ENCODE results near the gene TLE4.

The TLE4 gene

GRCh38 chr9:79662537-79662956 lies 90.8 kb downstream of the TLE4 start:
- no peak overlapping the region for H2BK5ac ChIP-seq (ENCODE audit: low read depth, low read length, poor library complexity, severe bottlenecking)
- H2BK120ac ChIP-seq (ENCODE audit: low read depth, low read length), result no peak overlapping the region
- H3K4ac ChIP-seq (ENCODE audit: low read depth in 1 of 2, low read length in 2 of 2), result no peak overlapping the region
- WGBS, result 12% methylated on average over 4 of the region's 6 CpGs
- peak overlapping the region; percentile 77 for H3K9ac ChIP-seq (ENCODE audit: low read length)
- H2BK15ac ChIP-seq (ENCODE audit: low read depth, poor library complexity, severe bottlenecking), result no peak overlapping the region
- H2BK12ac ChIP-seq (ENCODE audit: low read length in 2 of 2), result no peak overlapping the region
- H3K4me1 ChIP-seq (ENCODE audit: control insufficient read depth, insufficient read depth, low read depth, low read length), result peaks cover 1% of the 10 kb centered on the region
- H3K18ac ChIP-seq (ENCODE audit: low read depth in 1 of 2, low read length in 2 of 2), result no peak overlapping the region
- peak; percentile 39 for DNase-seq
- H3K27me3 ChIP-seq (ENCODE audit: control insufficient read depth in 1 of 2, insufficient read depth in 1 of 2, low read length in 2 of 2), result no peaks in the 10 kb centered on the region
- H3K4me3 ChIP-seq (ENCODE audit: insufficient read depth in 1 of 2, low read depth in 1 of 2, low read length in 2 of 2), result peak overlapping the region in 1 of 2 experiments; percentile 29
- no peak overlapping the region for H4K91ac ChIP-seq (ENCODE audit: low read length)
- no peak overlapping the region for H3K4me2 ChIP-seq (ENCODE audit: low read length, poor library complexity, severe bottlenecking)
- no peak overlapping the region for H3K23ac ChIP-seq (ENCODE audit: low read length in 2 of 2)
- H2AFZ ChIP-seq (ENCODE audit: low read depth, low read length), result no peak overlapping the region
- no peaks in the 10 kb centered on the region for H3K9me3 ChIP-seq (ENCODE audit: control insufficient read depth, low read length)
- no peak overlapping the region for H4K8ac ChIP-seq (ENCODE audit: low read length)
- no peak overlapping the region for H3K14ac ChIP-seq (ENCODE audit: low read length in 2 of 2)
- H3K27ac ChIP-seq (ENCODE audit: low read length, poor library complexity, severe bottlenecking), result no peak overlapping the region
- no peak overlapping the region for H2AK5ac ChIP-seq (ENCODE audit: low read length, severe bottlenecking)
- peaks cover 0 to 4% of the 10 kb centered on the region in 2 experiments for H3K36me3 ChIP-seq (ENCODE audit: control insufficient read depth in 1 of 2, insufficient read depth in 2 of 2, low read depth in 1 of 2, low read length in 2 of 2)
- peaks cover 17% of the 10 kb centered on the region for H3K79me1 ChIP-seq (replicated peaks; ENCODE audit: low read length, poor library complexity, severe bottlenecking)

DNA sequence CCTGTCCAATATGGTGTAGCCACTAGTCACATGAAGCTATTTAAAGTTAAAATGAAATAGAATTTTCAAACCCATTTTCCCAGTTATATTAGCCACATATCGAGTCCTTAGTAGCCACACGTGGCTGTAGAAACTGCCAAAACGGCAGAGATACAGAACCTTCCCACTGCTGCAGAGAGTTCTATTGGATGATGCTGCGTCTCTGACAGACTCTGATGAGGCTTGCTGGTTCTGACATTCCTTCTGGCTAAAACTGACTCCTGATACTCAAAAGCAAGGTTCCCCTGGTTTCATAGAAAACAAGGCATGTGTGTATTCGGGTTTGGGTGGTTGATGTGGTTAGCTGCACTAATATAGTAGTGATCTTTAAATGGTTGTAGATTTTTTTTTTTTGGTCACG lies 91.5 kb downstream of the TLE4 start:
- no peaks in the 10 kb centered on the region for H3K27me3 ChIP-seq (ENCODE audit: control insufficient read depth in 1 of 2, insufficient read depth in 1 of 2, low read length in 2 of 2)
- H3K9ac ChIP-seq (ENCODE audit: low read length), result peak overlapping the region; percentile 77
- no peak overlapping the region for H4K91ac ChIP-seq (ENCODE audit: low read length)
- WGBS, result 71% methylated on average over 6 of the region's 6 CpGs
- H3K14ac ChIP-seq (ENCODE audit: low read length in 2 of 2), result no peak overlapping the region
- peak overlapping the region in 1 of 2 experiments; percentile 3 for H3K4me3 ChIP-seq (ENCODE audit: insufficient read depth in 1 of 2, low read depth in 1 of 2, low read length in 2 of 2)
- no peak overlapping the region for H2BK15ac ChIP-seq (ENCODE audit: low read depth, poor library complexity, severe bottlenecking)
- peaks cover 1% of the 10 kb centered on the region for H3K4me1 ChIP-seq (ENCODE audit: control insufficient read depth, insufficient read depth, low read depth, low read length)
- DNase-seq, result no peak
- H3K36me3 ChIP-seq (ENCODE audit: control insufficient read depth in 1 of 2, insufficient read depth in 2 of 2, low read depth in 1 of 2, low read length in 2 of 2), result peaks cover 0 to 4% of the 10 kb centered on the region in 2 experiments
- peaks cover 22% of the 10 kb centered on the region for H3K79me1 ChIP-seq (replicated peaks; ENCODE audit: low read length, poor library complexity, severe bottlenecking)
- no peak overlapping the region for H3K27ac ChIP-seq (ENCODE audit: low read length, poor library complexity, severe bottlenecking)
- H2AFZ ChIP-seq (ENCODE audit: low read depth, low read length), result no peak overlapping the region
- H4K8ac ChIP-seq (ENCODE audit: low read length), result no peak overlapping the region
- H3K18ac ChIP-seq (ENCODE audit: low read depth in 1 of 2, low read length in 2 of 2), result no peak overlapping the region
- H3K4me2 ChIP-seq (ENCODE audit: low read length, poor library complexity, severe bottlenecking), result no peak overlapping the region
- H2BK12ac ChIP-seq (ENCODE audit: low read length in 2 of 2), result no peak overlapping the region
- H2BK120ac ChIP-seq (ENCODE audit: low read depth, low read length), result no peak overlapping the region
- no peaks in the 10 kb centered on the region for H3K9me3 ChIP-seq (ENCODE audit: control insufficient read depth, low read length)
- H3K23ac ChIP-seq (ENCODE audit: low read length in 2 of 2), result no peak overlapping the region
- H2AK5ac ChIP-seq (ENCODE audit: low read length, severe bottlenecking), result no peak overlapping the region
- no peak overlapping the region for H2BK5ac ChIP-seq (ENCODE audit: low read depth, low read length, poor library complexity, severe bottlenecking)
- no peak overlapping the region for H3K4ac ChIP-seq (ENCODE audit: low read depth in 1 of 2, low read length in 2 of 2)

GRCh38 chr9:79663878-79664277 lies 92.1 kb downstream of the TLE4 start:
- Histone ChIP-seq H2BK12ac (ENCODE audit: low read length in 2 of 2) (no peak overlapping the region), H3K18ac (ENCODE audit: low read depth in 1 of 2, low read length in 2 of 2) (no peak overlapping the region), H2AFZ (ENCODE audit: low read depth, low read length) (no peak overlapping the region), H2BK5ac (ENCODE audit: low read depth, low read length, poor library complexity, severe bottlenecking) (no peak overlapping the region), H4K8ac (ENCODE audit: low read length) (no peak overlapping the region), H3K36me3 (ENCODE audit: control insufficient read depth in 1 of 2, insufficient read depth in 2 of 2, low read depth in 1 of 2, low read length in 2 of 2) (peaks cover 0 to 4% of the 10 kb centered on the region in 2 experiments), H3K9me3 (ENCODE audit: control insufficient read depth, low read length) (no peaks in the 10 kb centered on the region), H2BK15ac (ENCODE audit: low read depth, poor library complexity, severe bottlenecking) (no peak overlapping the region), H3K4me3 (ENCODE audit: insufficient read depth in 1 of 2, low read depth in 1 of 2, low read length in 2 of 2) (no peak overlapping the region), H3K79me1 (replicated peaks; ENCODE audit: low read length, poor library complexity, severe bottlenecking) (peaks cover 23% of the 10 kb centered on the region), H2AK5ac (ENCODE audit: low read length, severe bottlenecking) (no peak overlapping the region), H2BK120ac (ENCODE audit: low read depth, low read length) (no peak overlapping the region), H3K27me3 (ENCODE audit: control insufficient read depth in 1 of 2, insufficient read depth in 1 of 2, low read length in 2 of 2) (no peaks in the 10 kb centered on the region), H3K27ac (ENCODE audit: low read length, poor library complexity, severe bottlenecking) (no peak overlapping the region), H3K23ac (ENCODE audit: low read length in 2 of 2) (no peak overlapping the region), H3K9ac (ENCODE audit: low read length) (no peak overlapping the region), H3K14ac (ENCODE audit: low read length in 2 of 2) (no peak overlapping the region), H3K4me2 (ENCODE audit: low read length, poor library complexity, severe bottlenecking) (no peak overlapping the region), H4K91ac (ENCODE audit: low read length) (no peak overlapping the region), H3K4me1 (ENCODE audit: control insufficient read depth, insufficient read depth, low read depth, low read length) (peaks cover 1% of the 10 kb centered on the region), H3K4ac (ENCODE audit: low read depth in 1 of 2, low read length in 2 of 2) (no peak overlapping the region)
- peak; percentile 45 for DNase-seq
- WGBS, result 77% methylated on average over 13 of the region's 13 CpGs

DNA sequence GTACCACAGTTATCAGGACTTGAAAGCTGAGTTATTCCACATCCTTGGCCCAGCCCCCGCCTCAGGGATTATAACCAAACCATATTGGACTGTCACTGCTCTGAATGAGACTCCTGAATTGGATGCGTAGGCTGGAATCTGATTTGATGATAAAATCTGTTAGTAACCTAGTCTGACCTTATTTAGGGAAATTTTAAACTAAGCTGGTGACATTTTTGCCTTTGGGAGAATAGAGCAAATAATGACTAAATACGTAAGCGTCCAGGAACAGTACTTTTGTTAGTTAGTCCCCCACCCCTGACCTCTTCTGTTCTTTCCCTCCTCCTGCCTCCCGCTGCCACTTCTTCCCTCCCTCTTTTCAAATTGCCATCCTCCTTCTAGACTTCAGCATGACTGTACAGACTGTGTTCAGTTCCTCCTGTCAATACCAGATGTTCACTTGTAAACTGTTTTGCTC lies 92.6 kb downstream of the TLE4 start:
- H3K79me1 ChIP-seq (replicated peaks; ENCODE audit: low read length, poor library complexity, severe bottlenecking), result peaks cover 21% of the 10 kb centered on the region
- no peaks in the 10 kb centered on the region for H3K27me3 ChIP-seq (ENCODE audit: control insufficient read depth in 1 of 2, insufficient read depth in 1 of 2, low read length in 2 of 2)
- no peak overlapping the region for H3K4ac ChIP-seq (ENCODE audit: low read depth in 1 of 2, low read length in 2 of 2)
- H4K8ac ChIP-seq (ENCODE audit: low read length), result no peak overlapping the region
- no peak overlapping the region for H2AFZ ChIP-seq (ENCODE audit: low read depth, low read length)
- no peak overlapping the region for H3K18ac ChIP-seq (ENCODE audit: low read depth in 1 of 2, low read length in 2 of 2)
- H4K91ac ChIP-seq (ENCODE audit: low read length), result no peak overlapping the region
- 64% methylated on average over 5 of the region's 5 CpGs for WGBS
- H2BK15ac ChIP-seq (ENCODE audit: low read depth, poor library complexity, severe bottlenecking), result no peak overlapping the region
- H2BK120ac ChIP-seq (ENCODE audit: low read depth, low read length), result no peak overlapping the region
- peaks cover 1% of the 10 kb centered on the region for H3K4me1 ChIP-seq (ENCODE audit: control insufficient read depth, insufficient read depth, low read depth, low read length)
- no peak overlapping the region for H3K4me2 ChIP-seq (ENCODE audit: low read length, poor library complexity, severe bottlenecking)
- H3K27ac ChIP-seq (ENCODE audit: low read length, poor library complexity, severe bottlenecking), result no peak overlapping the region
- H3K36me3 ChIP-seq (ENCODE audit: control insufficient read depth in 1 of 2, insufficient read depth in 2 of 2, low read depth in 1 of 2, low read length in 2 of 2), result peaks cover 0 to 4% of the 10 kb centered on the region in 2 experiments
- H3K4me3 ChIP-seq (ENCODE audit: insufficient read depth in 1 of 2, low read depth in 1 of 2, low read length in 2 of 2), result no peak overlapping the region
- no peak overlapping the region for H3K14ac ChIP-seq (ENCODE audit: low read length in 2 of 2)
- H3K9ac ChIP-seq (ENCODE audit: low read length), result no peak overlapping the region
- H3K9me3 ChIP-seq (ENCODE audit: control insufficient read depth, low read length), result no peaks in the 10 kb centered on the region
- no peak overlapping the region for H2AK5ac ChIP-seq (ENCODE audit: low read length, severe bottlenecking)
- DNase-seq, result peak; percentile 35
- no peak overlapping the region for H2BK12ac ChIP-seq (ENCODE audit: low read length in 2 of 2)
- H2BK5ac ChIP-seq (ENCODE audit: low read depth, low read length, poor library complexity, severe bottlenecking), result no peak overlapping the region
- H3K23ac ChIP-seq (ENCODE audit: low read length in 2 of 2), result no peak overlapping the region
